ENCODE results near the gene MYOD1.

MYOD1 gene

GRCh38 chr11:17734986-17735817, 15.8 kb downstream of the MYOD1 start:
- no peak for DNase-seq (ENCODE audit: low read depth)

GRCh38 chr11:17735818-17736578, 16.6 kb downstream of the MYOD1 start:
- no peak for DNase-seq (ENCODE audit: low read depth)

GRCh38 chr11:17736579-17736893, 17.2 kb downstream of the MYOD1 start:
- DNase-seq (ENCODE audit: low read depth): no peak

GRCh38 chr11:17736930-17737817, 17.8 kb downstream of the MYOD1 start:
- DNase-seq (ENCODE audit: low read depth): no peak

GRCh38 chr11:17738151-17738973, 19.0 kb downstream of the MYOD1 start:
- DNase-seq (ENCODE audit: low read depth): no peak

GRCh38 chr11:17739945-17740338, 20.6 kb downstream of the MYOD1 start:
- DNase-seq (ENCODE audit: low read depth): no peak

- no peak for DNase-seq (ENCODE audit: low read depth)
Measured at GRCh38 chr11:17740649-17741235, 21.4 kb downstream of the MYOD1 start.

- no peak for DNase-seq (ENCODE audit: low read depth)
Measured at GRCh38 chr11:17741487-17741886, 22.1 kb downstream of the MYOD1 start.

- DNase-seq (ENCODE audit: low read depth): no peak
Measured at GRCh38 chr11:17742019-17742418, 22.6 kb downstream of the MYOD1 start.

GRCh38 chr11:17743026-17743807, 23.8 kb downstream of the MYOD1 start:
- DNase-seq (ENCODE audit: low read depth): no peak

- no peak for DNase-seq (ENCODE audit: low read depth)
Measured at GRCh38 chr11:17743808-17744119, 24.4 kb downstream of the MYOD1 start.

- no peak for DNase-seq (ENCODE audit: low read depth)
Measured at GRCh38 chr11:17744151-17744940, 25.0 kb downstream of the MYOD1 start.

- no peak for DNase-seq (ENCODE audit: low read depth)
Measured at GRCh38 chr11:17745023-17745772, 25.8 kb downstream of the MYOD1 start.

GRCh38 chr11:17746096-17746495, 26.7 kb downstream of the MYOD1 start:
- no peak for DNase-seq (ENCODE audit: low read depth)

- no peak for DNase-seq (ENCODE audit: low read depth)
Measured at GRCh38 chr11:17747131-17747955, 28.0 kb downstream of the MYOD1 start.

- DNase-seq (ENCODE audit: low read depth): no peak
Measured at GRCh38 chr11:17748044-17748443, 28.7 kb downstream of the MYOD1 start.

GRCh38 chr11:17748761-17749721, 29.7 kb downstream of the MYOD1 start:
- no peak for DNase-seq (ENCODE audit: low read depth)
